ENCODE measurements around the gene WNK2. TPM values are rescaled to one million over a fixed set of nuclear protein-coding genes. Genes with fewer than 3 reads are reported as not detected.
"Not testable (repeated sequence)": the region's sequence is repeated elsewhere in the genome, so short reads cannot be mapped to it uniquely, and the experiment has no call there.

The WNK2 gene
- total RNA-seq, 1 donor from 2014 or later: 222 TPM

- intact Hi-C loops (cut with DNase I): no loop called here
- ATAC-seq (ENCODE audit: poor library complexity) (no peak), DNase-seq (no peak)
These were observed 170.5 kb downstream of the WNK2 start for GRCh38 chr9:93354451-93354850.

DNA sequence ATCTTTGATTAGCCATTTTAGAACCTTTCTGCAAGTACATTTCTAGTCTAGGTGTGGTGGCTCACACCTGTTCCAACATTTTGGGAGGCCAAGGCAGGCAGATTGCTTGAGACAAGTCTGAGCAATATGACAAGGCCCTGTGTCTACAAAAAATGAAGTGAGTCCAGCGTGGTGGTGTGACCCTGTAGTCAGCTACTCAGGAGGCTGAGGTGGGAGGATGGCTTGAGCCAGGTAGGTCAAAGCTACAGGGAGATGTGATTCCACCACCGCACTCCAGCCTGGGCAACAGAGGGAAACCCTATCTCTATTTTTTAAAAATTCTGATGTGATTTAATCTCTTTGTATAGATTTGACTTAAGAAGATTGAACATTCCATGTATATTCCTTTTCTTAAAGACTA is 171.9 kb downstream of the WNK2 start:
- intact Hi-C loops (cut with DNase I): no loop called here
- ATAC-seq (ENCODE audit: poor library complexity) (no peak), DNase-seq (no peak)

DNA sequence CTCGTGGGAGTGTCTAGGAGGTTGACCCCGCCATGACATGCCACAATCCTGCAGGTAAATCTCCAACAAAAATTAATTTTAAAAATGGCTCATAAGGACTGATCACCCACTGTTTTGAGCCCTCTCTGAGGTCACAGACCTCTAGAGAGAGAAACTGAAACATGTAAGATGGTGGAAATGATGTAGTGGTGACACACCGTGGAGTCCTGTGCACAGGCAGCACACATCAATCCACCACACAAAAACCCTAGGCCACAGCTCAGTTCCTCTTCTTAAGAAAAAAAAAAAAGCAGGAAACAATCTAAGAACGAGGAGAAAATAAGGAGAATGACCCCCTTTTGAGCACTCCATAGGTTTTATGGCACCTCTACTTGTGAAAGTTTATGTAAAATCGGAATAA is 173.7 kb downstream of the WNK2 start:
- ATAC-seq (ENCODE audit: poor library complexity) (no peak), DNase-seq (no peak)
- intact Hi-C loops (cut with DNase I): no loop called here

DNA sequence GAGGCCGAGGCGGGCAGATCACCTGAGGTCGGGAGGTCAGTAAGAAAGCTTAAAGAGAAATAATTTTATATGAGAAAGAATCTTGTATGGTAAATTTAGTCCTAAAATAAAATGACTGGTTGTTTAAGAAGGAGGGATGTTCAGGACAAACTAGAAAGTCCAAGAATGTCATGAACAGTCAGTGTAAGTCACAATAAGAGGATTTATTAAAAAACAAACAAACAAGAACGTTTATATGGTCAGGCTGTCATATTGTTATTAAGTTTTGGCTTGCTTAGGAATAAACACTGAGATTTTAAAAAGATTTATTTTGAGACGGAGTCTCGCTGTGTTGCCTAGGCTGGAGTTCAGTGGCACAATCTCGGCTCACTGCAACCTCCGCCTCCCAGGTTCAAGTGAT is 176.0 kb downstream of the WNK2 start:
- ATAC-seq (ENCODE audit: poor library complexity); intact Hi-C loops (cut with DNase I): not testable (repeated sequence)

DNA sequence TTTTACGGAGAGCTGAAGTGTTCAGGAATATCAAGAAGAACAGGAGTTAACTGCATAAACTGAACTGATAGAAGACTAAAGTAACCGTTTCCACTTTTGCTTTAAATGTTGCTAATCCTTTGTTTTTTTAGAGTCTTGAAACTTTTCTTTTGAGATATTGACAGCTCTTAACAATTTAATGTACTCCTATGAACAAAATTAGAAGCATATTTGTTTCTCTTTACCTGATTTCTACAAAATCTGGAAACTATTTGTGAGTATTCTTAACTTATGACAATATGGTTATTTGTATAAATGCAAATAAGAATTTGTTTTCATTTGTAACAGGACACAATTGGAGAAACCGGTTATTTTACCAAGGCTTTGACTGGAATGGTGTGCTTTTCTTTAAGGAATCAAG is 178.1 kb downstream of the WNK2 start:
- DNase-seq: no peak
- intact Hi-C loops (cut with DNase I): no loop called here
- no peak for ATAC-seq (ENCODE audit: poor library complexity)

More for the DNA sequence above, 176.0 kb downstream of the WNK2 start:
- not testable (repeated sequence) for DNase-seq

GRCh38 chr9:93364734-93365426 is 180.9 kb downstream of the WNK2 start:
- DNase-seq: no peak
- no peak for ATAC-seq (ENCODE audit: poor library complexity)
- intact Hi-C loops (cut with DNase I): no loop called here

- ATAC-seq (ENCODE audit: poor library complexity) (no peak), DNase-seq (no peak)
- intact Hi-C loops (cut with DNase I): no loop called here
These were observed 181.6 kb downstream of the WNK2 start for GRCh38 chr9:93365427-93366118.

GRCh38 chr9:93366119-93366447 is 182.1 kb downstream of the WNK2 start:
- intact Hi-C loops (cut with DNase I): no loop called here
- ATAC-seq (ENCODE audit: poor library complexity) (no peak), DNase-seq (no peak)

GRCh38 chr9:93366486-93366885 is 182.5 kb downstream of the WNK2 start:
- intact Hi-C loops (cut with DNase I); DNase-seq; ATAC-seq (ENCODE audit: poor library complexity): not testable (repeated sequence)

GRCh38 chr9:93368437-93368836 is 184.5 kb downstream of the WNK2 start:
- ATAC-seq (ENCODE audit: poor library complexity): no peak
- DNase-seq: no peak
- intact Hi-C loops (cut with DNase I): no loop called here

DNA sequence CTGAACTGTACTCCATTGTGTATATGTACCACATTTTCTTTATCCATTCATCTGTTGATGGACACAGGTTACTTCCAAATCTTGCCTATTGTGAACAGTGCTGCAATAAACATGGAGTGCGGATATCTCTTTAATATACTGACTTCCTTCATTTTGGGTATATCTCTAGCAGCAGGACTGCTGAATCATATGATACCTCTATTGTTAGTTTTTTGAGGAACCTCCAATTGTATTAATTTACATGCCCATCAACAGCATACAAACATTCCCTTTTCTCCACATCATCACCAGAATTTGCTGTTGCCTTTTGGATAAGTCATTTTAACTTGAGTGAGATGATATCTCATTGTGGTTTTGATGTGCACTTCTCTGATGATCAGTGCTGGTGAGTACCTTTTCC is 185.7 kb downstream of the WNK2 start:
- intact Hi-C loops (cut with DNase I): no loop called here
- DNase-seq: no peak

More for the DNA sequence above, 185.7 kb downstream of the WNK2 start:
- no peak for ATAC-seq (ENCODE audit: poor library complexity)

Other genes starting within 250 kb of the WNK2 start
- gene FGD3, start 236.6 kb upstream of the WNK2 start, total RNA-seq: 2.7 TPM
- 0.56 TPM for gene SUSD3, start 125.4 kb upstream of the WNK2 start, total RNA-seq
- gene CARD19, start 87.9 kb upstream of the WNK2 start, total RNA-seq: 27.5 TPM
- 49.2 TPM for gene NINJ1, start 49.9 kb upstream of the WNK2 start, total RNA-seq

Measured in Right ventricle myocardium superior (tissue), 1 donor.